ENCODE measurements around the gene VPS35.

Gene VPS35

DNA sequence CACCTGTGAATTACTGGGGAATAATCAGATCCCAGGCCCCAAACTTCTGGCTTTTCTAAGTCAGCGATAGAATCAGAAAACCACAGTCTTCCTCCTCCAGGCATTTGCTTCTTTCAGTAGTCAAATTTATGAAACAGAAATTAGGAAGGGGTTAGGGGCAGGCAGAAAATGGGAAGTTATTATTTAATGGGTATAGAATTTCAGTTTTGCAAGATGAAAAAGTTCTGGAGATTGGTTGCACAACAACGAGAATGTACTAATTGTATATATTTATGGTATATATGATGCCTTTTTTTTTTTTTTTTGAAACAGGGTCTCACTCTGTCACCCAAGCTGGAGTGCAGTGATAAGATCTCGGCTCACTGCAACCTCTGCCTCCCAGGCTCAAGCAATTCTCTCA lies 23.9 kb upstream of the VPS35 start:
- Histone ChIP-seq H3K4me1 (ENCODE audit: control insufficient read depth, insufficient read depth, low read depth, low read length) (no peaks in the 10 kb centered on the region), H3K4me2 (ENCODE audit: low read length, poor library complexity, severe bottlenecking) (no peak overlapping the region), H4K91ac (ENCODE audit: low read length) (no peak overlapping the region), H3K18ac (ENCODE audit: low read depth in 1 of 2, low read length in 2 of 2) (no peak overlapping the region), H2AK5ac (ENCODE audit: low read length, severe bottlenecking) (no peak overlapping the region), H4K8ac (ENCODE audit: low read length) (no peak overlapping the region), H2BK12ac (ENCODE audit: low read length in 2 of 2) (no peak overlapping the region), H3K79me1 (replicated peaks; ENCODE audit: low read length, poor library complexity, severe bottlenecking) (no peaks in the 10 kb centered on the region), H3K4me3 (ENCODE audit: insufficient read depth in 1 of 2, low read depth in 1 of 2, low read length in 2 of 2) (no peak overlapping the region), H3K27ac (ENCODE audit: low read length, poor library complexity, severe bottlenecking) (no peak overlapping the region), H2BK5ac (ENCODE audit: low read depth, low read length, poor library complexity, severe bottlenecking) (no peak overlapping the region), H2AFZ (ENCODE audit: low read depth, low read length) (no peak overlapping the region), H3K27me3 (ENCODE audit: control insufficient read depth in 1 of 2, insufficient read depth in 1 of 2, low read length in 2 of 2) (no peaks in the 10 kb centered on the region), H3K9me3 (ENCODE audit: control insufficient read depth, low read length) (no peaks in the 10 kb centered on the region), H3K4ac (ENCODE audit: low read depth in 1 of 2, low read length in 2 of 2) (no peak overlapping the region), H3K14ac (ENCODE audit: low read length in 2 of 2) (no peak overlapping the region), H3K9ac (ENCODE audit: low read length) (no peak overlapping the region), H3K36me3 (ENCODE audit: control insufficient read depth in 1 of 2, insufficient read depth in 2 of 2, low read depth in 1 of 2, low read length in 2 of 2) (no peaks in the 10 kb centered on the region), H2BK15ac (ENCODE audit: low read depth, poor library complexity, severe bottlenecking) (no peak overlapping the region), H2BK120ac (ENCODE audit: low read depth, low read length) (no peak overlapping the region), H3K23ac (ENCODE audit: low read length in 2 of 2) (no peak overlapping the region)
- WGBS, result 100% methylated on average over 1 of the region's 3 CpGs
- DNase-seq, result no peak

DNA sequence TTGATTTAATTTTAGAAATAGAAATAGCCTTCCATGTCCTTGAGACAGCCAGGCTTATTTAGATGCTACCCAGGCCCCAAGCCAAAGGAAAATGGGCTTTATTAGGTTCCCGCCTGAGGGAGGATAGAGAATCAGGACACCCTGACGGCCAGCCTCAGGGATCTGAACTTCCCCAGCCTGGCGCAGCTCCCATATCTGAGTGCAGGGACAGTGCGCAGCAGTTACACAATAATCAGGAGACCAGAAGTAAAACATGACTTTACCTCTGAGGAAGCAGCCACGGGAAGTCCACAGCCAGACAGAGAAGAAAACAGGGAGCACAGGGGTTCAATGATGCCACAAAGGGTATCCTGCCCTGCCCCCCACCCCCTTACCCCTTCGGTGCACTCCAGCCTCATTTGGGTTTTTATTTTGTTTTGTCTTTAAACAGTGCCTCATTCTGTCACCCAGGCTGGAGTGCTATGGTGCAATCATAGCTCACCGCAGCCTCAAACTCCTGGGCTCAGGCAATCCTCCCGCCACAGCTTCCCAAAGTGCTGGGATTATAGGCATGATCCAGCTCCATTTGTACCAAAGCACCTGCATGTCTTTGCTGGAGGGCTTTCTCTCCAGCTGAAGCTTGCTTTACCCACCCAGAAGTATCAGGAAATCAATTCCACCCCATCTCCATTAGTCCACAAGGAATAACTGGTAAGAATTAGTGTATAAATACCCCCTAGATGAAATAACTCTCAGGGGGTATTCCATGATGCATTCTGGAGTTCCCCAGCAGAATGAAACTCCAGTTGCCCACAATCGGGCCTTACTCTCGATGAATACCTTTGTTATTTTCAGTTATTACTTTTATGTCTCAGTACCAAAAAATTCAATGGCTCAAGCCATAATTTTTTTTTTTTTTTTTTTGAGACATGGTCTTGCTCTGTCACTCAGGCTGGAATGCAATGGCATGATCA lies 22.4 kb upstream of the VPS35 start:
- H3K4me3 ChIP-seq (ENCODE audit: insufficient read depth in 1 of 2, low read depth in 1 of 2, low read length in 2 of 2), result no peak overlapping the region
- H3K4me2 ChIP-seq (ENCODE audit: low read length, poor library complexity, severe bottlenecking), result no peak overlapping the region
- no peaks in the 10 kb centered on the region for H3K4me1 ChIP-seq (ENCODE audit: control insufficient read depth, insufficient read depth, low read depth, low read length)
- H3K23ac ChIP-seq (ENCODE audit: low read length in 2 of 2), result no peak overlapping the region
- H4K8ac ChIP-seq (ENCODE audit: low read length), result no peak overlapping the region
- H3K9ac ChIP-seq (ENCODE audit: low read length), result no peak overlapping the region
- no peaks in the 10 kb centered on the region for H3K27me3 ChIP-seq (ENCODE audit: control insufficient read depth in 1 of 2, insufficient read depth in 1 of 2, low read length in 2 of 2)
- no peak overlapping the region for H3K4ac ChIP-seq (ENCODE audit: low read depth in 1 of 2, low read length in 2 of 2)
- H3K9me3 ChIP-seq (ENCODE audit: control insufficient read depth, low read length), result no peaks in the 10 kb centered on the region
- H3K27ac ChIP-seq (ENCODE audit: low read length, poor library complexity, severe bottlenecking), result no peak overlapping the region
- H2AFZ ChIP-seq (ENCODE audit: low read depth, low read length), result no peak overlapping the region
- no peak overlapping the region for H2BK120ac ChIP-seq (ENCODE audit: low read depth, low read length)
- no peak overlapping the region for H2BK12ac ChIP-seq (ENCODE audit: low read length in 2 of 2)
- H3K18ac ChIP-seq (ENCODE audit: low read depth in 1 of 2, low read length in 2 of 2), result no peak overlapping the region
- no peak for DNase-seq
- no peak overlapping the region for H2BK15ac ChIP-seq (ENCODE audit: low read depth, poor library complexity, severe bottlenecking)
- no peak overlapping the region for H4K91ac ChIP-seq (ENCODE audit: low read length)
- 92% methylated on average over 10 of the region's 10 CpGs for WGBS
- H2BK5ac ChIP-seq (ENCODE audit: low read depth, low read length, poor library complexity, severe bottlenecking), result no peak overlapping the region
- no peaks in the 10 kb centered on the region for H3K36me3 ChIP-seq (ENCODE audit: control insufficient read depth in 1 of 2, insufficient read depth in 2 of 2, low read depth in 1 of 2, low read length in 2 of 2)
- no peak overlapping the region for H3K14ac ChIP-seq (ENCODE audit: low read length in 2 of 2)
- no peaks in the 10 kb centered on the region for H3K79me1 ChIP-seq (replicated peaks; ENCODE audit: low read length, poor library complexity, severe bottlenecking)
- no peak overlapping the region for H2AK5ac ChIP-seq (ENCODE audit: low read length, severe bottlenecking)

GRCh38 chr16:46709469-46710005 lies 20.6 kb upstream of the VPS35 start:
- Histone ChIP-seq H2AFZ (ENCODE audit: low read depth, low read length) (no peak overlapping the region), H3K4ac (ENCODE audit: low read depth in 1 of 2, low read length in 2 of 2) (no peak overlapping the region), H3K14ac (ENCODE audit: low read length in 2 of 2) (no peak overlapping the region), H3K27me3 (ENCODE audit: control insufficient read depth in 1 of 2, insufficient read depth in 1 of 2, low read length in 2 of 2) (no peaks in the 10 kb centered on the region), H4K91ac (ENCODE audit: low read length) (no peak overlapping the region), H3K23ac (ENCODE audit: low read length in 2 of 2) (no peak overlapping the region), H2AK5ac (ENCODE audit: low read length, severe bottlenecking) (no peak overlapping the region), H2BK12ac (ENCODE audit: low read length in 2 of 2) (no peak overlapping the region), H3K79me1 (replicated peaks; ENCODE audit: low read length, poor library complexity, severe bottlenecking) (no peaks in the 10 kb centered on the region), H2BK15ac (ENCODE audit: low read depth, poor library complexity, severe bottlenecking) (no peak overlapping the region), H3K4me3 (ENCODE audit: insufficient read depth in 1 of 2, low read depth in 1 of 2, low read length in 2 of 2) (no peak overlapping the region), H4K8ac (ENCODE audit: low read length) (no peak overlapping the region), H3K9me3 (ENCODE audit: control insufficient read depth, low read length) (no peaks in the 10 kb centered on the region), H3K18ac (ENCODE audit: low read depth in 1 of 2, low read length in 2 of 2) (no peak overlapping the region), H3K4me1 (ENCODE audit: control insufficient read depth, insufficient read depth, low read depth, low read length) (no peaks in the 10 kb centered on the region), H2BK5ac (ENCODE audit: low read depth, low read length, poor library complexity, severe bottlenecking) (no peak overlapping the region), H3K9ac (ENCODE audit: low read length) (no peak overlapping the region), H3K4me2 (ENCODE audit: low read length, poor library complexity, severe bottlenecking) (no peak overlapping the region), H3K36me3 (ENCODE audit: control insufficient read depth in 1 of 2, insufficient read depth in 2 of 2, low read depth in 1 of 2, low read length in 2 of 2) (no peaks in the 10 kb centered on the region), H3K27ac (ENCODE audit: low read length, poor library complexity, severe bottlenecking) (no peak overlapping the region), H2BK120ac (ENCODE audit: low read depth, low read length) (no peak overlapping the region)
- DNase-seq, result no peak
- 69% methylated on average over 3 of the region's 3 CpGs for WGBS

GRCh38 chr16:46706642-46707041 lies 17.7 kb upstream of the VPS35 start:
- Histone ChIP-seq H3K9ac (ENCODE audit: low read length) (no peak overlapping the region), H2BK120ac (ENCODE audit: low read depth, low read length) (no peak overlapping the region), H3K27ac (ENCODE audit: low read length, poor library complexity, severe bottlenecking) (no peak overlapping the region), H3K14ac (ENCODE audit: low read length in 2 of 2) (no peak overlapping the region), H3K4me2 (ENCODE audit: low read length, poor library complexity, severe bottlenecking) (no peak overlapping the region), H3K23ac (ENCODE audit: low read length in 2 of 2) (no peak overlapping the region), H3K4me3 (ENCODE audit: insufficient read depth in 1 of 2, low read depth in 1 of 2, low read length in 2 of 2) (no peak overlapping the region), H3K9me3 (ENCODE audit: control insufficient read depth, low read length) (no peaks in the 10 kb centered on the region), H2BK5ac (ENCODE audit: low read depth, low read length, poor library complexity, severe bottlenecking) (no peak overlapping the region), H3K4me1 (ENCODE audit: control insufficient read depth, insufficient read depth, low read depth, low read length) (no peaks in the 10 kb centered on the region), H2AFZ (ENCODE audit: low read depth, low read length) (no peak overlapping the region), H4K8ac (ENCODE audit: low read length) (no peak overlapping the region), H3K36me3 (ENCODE audit: control insufficient read depth in 1 of 2, insufficient read depth in 2 of 2, low read depth in 1 of 2, low read length in 2 of 2) (no peaks in the 10 kb centered on the region), H2AK5ac (ENCODE audit: low read length, severe bottlenecking) (no peak overlapping the region), H3K79me1 (replicated peaks; ENCODE audit: low read length, poor library complexity, severe bottlenecking) (no peaks in the 10 kb centered on the region), H4K91ac (ENCODE audit: low read length) (no peak overlapping the region), H3K18ac (ENCODE audit: low read depth in 1 of 2, low read length in 2 of 2) (no peak overlapping the region), H3K27me3 (ENCODE audit: control insufficient read depth in 1 of 2, insufficient read depth in 1 of 2, low read length in 2 of 2) (no peaks in the 10 kb centered on the region), H2BK15ac (ENCODE audit: low read depth, poor library complexity, severe bottlenecking) (no peak overlapping the region), H3K4ac (ENCODE audit: low read depth in 1 of 2, low read length in 2 of 2) (no peak overlapping the region), H2BK12ac (ENCODE audit: low read length in 2 of 2) (no peak overlapping the region)
- DNase-seq, result no peak
- no CpG with 5 or more reads among the region's 1 CpG for WGBS
